HG02610 (cell line): ENCODE data around the gene PRR33.

Source experiments
- ATAC-seq: cut with Tn5 transposase; IDR thresholded peaks from one replicate; pipeline ENCODE4 v1.9.1; 2021; ENCODE audit warnings: mild to moderate bottlenecking, moderate library complexity; ENCODE audit not compliant: unreplicated experiment

PRR33 gene

DNA sequence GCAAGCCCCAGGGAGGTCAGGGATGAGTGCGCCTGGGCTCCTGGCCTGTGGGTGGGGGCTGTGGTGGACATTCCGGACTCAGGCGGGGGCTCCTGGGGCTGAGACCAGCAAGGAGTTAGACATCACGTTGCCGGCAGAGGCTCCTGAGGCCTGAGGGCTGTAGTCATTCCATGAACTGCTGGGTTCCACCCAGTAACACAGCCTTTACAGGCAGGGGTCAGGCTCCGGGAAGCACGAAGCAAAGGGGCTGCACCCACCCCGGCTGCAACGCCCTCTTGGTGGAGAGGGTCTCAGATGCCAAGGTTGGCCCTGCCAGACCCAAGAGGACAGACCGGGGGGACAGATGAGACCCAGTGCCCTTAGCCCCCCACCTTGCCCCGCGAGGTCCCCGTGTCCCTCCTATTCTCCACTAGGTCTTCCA lies 36.8 kb upstream of the PRR33 start:
- no peak for ATAC-seq

DNA sequence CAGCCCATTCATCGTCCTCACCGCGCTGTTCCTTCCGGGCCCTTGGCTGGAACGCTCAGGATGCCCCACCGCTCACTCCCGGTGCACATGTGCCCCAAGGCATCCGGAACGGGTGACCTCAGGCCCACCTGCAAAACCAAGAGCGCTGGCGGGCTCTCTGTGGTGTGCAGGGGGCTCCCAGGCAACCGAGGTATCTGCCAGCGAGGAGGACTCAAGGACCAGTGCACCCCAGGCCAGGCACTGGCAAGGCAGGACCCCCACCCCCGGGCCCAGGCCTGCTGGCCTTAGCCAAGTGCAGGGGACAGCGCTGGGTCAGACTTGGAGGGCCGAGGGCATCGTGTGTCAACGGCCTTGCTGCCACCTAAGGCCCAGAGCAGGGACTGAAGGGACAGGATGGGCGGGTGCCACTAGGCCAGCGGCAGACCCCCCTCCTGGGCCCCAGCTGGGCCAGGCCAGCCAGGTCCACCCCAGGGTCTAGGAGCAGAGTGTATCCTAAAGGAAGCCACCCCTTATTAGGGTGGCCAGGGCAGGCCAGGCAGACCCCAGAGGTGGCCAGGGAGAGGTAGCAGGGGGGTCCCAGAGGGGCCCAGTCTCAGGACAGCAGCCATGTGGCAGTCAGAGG lies 36.3 kb upstream of the PRR33 start:
- ATAC-seq, result no peak

DNA sequence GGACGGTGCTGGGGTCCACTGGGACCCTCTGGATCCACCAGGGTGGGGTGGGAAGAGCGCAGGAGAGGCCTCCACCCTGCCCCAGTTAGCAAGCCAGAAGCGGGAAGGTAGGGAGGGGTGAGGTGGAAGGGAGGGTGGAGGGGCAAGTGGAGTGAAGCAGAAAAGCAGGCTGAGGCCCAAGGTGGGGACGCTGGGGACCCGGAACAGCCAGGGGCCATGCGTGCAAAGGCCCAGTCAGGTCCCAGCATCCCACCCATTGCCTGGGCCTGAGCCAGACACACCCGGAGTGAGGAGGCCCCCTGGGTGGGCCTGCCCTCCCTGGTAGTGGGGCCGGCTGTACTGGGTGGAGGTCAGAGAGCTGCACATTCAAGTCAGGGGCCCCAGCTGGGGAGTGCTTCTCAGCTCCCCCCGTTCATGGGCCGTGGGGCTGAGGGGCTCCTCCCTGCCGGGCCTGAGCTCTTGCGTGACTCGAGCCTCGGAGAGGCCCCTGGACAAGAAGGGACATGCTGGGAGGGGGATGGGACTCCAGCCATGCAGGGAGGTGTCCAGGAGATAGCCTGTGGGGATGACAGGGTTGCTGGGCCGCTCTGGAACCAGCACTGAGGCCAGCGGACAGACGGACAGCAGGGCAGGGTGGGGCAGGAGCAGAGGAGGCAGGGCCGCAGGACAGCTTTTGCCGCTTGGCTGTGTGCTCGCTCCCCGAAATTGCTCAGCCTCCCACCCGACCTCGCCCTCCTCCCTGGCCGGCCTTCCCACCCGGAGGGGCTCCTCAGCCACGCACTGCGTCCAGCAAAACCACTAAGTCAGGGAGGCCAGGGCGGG lies 35.5 kb upstream of the PRR33 start:
- ATAC-seq, result no peak

DNA sequence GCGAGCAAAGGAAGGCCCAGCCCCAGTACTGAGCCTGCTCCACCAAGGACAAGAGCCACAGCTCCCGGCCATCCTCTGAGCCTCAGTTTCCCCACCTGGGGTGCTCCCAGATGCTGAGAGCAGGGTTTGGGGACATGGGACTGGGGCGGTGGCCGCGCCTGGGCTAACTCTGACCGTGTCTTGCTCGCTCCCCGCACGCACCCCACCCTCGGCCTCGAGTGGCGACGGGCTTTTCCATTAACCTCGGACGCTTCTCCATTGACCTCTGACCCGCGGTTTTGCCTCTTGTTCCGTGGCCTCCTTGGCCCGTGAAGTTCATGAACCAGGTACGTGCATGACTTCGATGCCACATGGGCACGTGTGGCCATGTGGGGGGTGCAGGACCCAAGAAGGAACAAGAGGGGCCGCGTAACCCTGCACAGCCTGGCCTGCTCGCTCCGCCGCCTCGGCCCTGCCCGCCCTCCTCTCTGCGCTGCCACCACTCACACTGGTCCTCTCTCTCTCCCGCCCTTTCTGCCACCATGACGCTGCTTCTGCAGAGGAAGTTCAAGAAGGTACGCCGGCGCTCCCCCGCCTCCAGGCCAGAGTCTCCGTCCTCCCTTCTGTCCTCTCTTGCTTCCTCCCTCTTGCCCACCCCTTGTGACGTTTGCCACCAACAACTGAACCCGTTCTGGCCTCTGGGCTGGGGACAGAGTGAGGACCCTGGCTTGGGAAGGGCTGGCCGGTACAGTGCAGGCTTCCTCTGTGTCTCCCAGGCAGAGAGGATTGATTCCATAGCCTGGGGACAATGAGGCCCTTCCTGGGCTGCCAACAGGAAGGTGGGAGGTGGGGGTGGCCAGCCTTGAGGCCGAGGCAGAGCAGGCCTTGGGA lies 34.7 kb upstream of the PRR33 start:
- no peak for ATAC-seq

DNA sequence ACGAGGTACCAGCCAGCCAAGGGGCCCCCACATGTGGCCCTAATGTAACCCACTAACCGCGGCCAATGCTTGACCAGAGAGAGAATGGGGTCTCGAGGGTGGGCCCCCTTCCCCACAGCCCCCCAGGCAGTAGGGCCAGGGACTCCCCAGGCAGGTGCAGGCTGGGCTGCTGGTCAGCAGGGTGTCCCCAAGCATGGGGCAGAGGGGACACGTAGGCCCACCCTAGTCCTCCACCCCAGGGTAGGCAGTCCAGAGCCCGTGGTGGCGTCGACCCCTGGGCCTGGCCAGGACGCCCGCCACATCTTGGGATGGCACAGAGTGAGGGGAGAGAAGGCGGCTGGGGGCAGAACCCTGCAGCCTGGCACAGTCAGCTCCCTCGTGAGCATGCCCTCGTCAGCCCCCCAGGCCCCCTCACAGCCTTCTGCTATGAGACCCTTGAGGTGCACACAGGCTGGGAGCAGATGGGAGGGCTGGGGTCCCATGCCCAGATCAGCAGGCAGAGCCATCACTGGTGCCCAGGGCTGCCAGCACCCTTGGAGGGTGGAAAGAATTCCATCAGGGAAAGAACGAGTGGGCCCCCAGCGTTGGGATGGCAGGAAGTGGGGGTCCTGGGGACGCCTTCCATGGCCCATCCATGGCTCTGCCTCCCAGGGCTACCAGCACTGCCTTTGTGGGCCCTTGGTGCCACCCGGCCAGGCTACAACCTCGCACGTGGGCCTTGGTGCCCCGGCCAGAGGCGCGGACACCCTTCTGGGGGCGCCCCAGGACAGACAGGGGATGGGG lies 33.9 kb upstream of the PRR33 start:
- ATAC-seq, result no peak

DNA sequence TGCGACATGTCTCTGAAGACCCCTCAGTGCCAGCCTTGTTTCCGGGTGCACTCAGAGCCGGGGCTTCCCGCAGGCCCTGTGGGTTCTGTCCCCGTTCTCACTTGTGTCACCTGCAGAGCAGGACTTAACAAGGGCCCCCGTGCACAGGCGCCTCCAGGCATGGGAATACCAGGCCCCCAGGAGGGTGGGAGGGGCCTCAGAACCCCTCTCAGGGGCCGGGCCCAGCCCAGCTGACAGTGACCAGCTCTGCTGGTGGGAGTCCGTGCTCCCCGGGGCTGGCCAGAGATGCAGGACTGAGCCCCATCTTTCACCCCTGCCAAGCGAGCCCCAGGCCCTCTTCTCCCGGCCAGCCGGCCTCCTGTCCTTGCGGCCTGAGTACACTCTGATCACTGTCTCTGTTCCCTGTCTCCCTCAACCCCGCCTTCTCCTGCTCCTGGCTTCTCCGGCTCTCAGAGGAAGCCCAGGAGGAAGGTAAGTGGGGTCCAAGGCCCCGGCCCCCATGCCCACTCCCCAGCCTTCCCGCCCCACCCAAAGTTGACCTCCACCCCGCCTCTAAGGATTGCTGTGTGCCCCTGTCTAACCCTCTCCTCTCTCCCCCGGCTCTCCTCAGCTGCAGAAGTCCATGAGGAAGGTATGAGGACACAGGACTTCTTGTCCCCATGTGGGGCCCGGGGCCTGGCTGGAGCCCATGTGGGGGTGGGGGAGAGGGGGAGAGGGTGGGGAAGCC lies 33.1 kb upstream of the PRR33 start:
- no peak for ATAC-seq

DNA sequence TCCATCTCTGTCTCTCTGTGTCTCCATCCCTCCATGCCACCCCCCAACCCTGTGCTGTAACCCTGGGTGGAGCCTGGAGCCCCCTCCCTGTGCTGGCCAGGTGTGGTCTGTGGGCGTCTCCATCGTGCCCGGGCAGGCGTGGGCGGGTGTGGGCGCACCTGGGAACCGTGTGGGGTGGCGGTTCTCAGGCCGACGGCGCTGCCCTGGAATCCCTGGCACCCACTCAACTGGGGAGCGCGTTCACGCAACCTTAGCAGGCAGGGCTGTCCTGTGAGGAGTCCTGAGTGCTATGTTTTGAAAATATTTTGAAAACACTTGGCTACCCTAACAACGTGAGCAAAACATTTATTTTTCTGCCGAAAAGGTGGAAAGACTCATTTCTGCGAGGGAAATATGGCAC lies 32.5 kb upstream of the PRR33 start:
- ATAC-seq, result no peak

DNA sequence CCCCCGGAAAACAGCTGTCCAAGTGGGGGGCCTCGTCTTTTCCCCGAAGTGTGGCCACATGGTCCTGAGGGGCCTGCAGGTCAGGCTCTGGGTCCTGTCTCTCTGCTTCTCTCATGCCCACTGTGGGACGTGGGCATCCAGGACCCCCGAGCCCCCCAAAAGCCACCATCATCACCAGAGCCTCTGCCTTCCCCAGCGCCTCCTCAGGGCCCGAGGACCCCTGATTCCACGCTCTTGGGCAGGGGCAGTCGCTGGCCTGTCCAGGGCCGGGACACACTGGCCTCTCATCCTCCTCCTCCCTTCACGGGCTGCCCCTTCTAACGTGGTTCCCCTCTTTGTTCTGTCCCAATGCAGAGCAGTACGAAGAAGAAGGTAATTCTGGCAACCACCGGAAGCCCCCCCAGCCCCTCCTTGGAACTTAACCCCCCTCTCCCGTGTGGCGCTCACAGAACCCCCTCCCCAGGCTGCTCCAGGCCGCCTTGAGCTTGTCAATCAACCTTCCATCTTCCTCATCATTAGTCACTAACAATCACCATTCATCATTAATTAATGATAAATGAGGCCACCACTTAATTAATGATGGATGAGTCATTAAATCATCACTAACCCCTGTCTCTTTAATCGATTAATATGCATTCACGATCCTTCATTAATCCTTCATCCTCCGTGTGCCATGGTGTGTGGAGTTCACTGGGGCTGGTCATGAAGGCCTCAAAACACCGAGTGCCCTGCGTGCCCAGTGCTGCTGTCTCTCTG lies 31.7 kb upstream of the PRR33 start:
- ATAC-seq, result no peak

DNA sequence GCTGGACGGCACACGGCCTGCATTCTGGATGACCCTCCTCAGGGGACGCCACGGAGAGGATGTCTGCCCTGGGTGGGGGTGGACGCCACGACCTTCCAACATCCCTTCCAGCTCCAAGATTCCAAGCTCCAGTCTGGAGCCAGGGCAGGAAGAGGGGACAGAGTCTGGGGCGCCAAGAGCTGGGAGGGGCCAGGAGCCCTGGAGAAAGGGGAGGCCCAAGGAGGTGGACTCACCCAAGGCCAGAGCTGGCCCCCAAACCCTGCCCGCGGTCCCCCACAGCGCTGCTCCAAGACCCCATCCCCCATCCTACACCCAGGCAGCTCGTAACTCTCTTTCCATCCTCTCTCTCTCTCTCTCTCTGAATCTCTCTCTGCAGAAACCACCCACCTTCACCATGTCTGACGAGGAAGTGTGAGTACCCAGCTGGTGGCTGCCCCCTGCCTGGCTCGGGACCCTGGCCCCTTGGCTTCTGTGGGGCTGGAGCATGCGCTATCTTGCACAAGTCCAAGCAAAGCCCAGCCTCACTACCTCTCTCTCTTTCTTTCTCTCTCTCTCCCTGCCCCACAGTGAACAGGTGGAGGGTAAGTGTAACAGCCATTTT lies 30.9 kb upstream of the PRR33 start:
- no peak for ATAC-seq

DNA sequence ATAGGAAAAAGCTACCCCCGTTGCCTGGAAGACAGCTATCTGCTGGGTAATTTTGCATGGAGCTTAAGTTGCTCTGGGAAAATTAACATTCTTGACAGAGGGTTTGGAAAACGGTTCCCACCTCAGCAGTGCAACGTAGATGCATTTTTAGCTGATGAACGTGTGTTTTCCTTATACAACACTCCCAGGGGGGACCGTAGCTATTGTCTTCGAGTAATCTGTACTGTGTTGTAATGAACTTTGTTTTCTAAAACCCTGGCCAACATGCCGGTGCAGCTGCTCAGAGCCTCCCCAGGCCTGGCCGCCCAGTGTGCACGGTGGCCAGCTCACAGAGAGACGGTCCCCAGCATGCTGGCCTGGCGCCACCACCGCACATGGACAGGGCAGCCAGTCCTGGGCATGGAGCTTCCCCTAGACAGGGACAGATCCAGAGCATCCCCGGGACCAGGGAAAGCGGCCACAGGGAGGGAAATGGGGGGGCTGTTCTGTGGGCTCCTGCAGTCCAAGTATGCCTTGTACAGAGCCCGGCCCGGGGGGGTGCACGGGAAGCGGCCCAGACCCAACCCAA lies 30.0 kb upstream of the PRR33 start:
- no peak for ATAC-seq

DNA sequence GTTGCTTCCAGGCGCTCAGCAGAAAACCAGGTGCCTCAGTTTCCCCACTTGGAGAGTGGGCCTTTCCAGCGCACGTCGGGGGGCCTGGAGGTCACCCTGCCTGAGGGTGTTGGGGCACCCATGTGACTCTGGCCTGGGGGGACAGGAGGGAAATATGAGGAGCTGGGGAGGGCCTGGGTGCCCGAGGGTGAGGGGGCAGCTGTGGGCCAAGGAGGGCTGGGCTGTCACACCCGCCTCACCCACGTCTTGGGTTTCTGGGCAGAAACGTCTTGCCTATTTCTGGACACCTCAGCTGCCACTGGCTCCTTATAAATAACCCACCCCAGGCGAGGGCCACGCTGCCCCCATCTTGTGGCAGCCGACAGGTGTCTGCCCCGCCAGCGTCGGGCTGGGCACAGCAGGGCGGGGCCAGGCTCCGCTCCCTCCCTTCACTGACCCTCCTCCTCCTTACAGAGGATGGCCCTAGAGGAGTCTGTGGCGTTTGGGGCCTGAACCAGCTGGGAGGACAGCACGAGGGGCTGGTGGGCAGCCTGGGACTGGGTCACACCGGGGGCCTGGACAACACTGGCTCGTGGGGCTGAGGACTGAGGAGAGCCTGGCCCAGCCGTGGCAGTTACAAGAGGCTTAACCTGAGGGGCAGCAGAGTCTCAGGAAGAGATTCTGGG lies 29.3 kb upstream of the PRR33 start:
- no peak for ATAC-seq

DNA sequence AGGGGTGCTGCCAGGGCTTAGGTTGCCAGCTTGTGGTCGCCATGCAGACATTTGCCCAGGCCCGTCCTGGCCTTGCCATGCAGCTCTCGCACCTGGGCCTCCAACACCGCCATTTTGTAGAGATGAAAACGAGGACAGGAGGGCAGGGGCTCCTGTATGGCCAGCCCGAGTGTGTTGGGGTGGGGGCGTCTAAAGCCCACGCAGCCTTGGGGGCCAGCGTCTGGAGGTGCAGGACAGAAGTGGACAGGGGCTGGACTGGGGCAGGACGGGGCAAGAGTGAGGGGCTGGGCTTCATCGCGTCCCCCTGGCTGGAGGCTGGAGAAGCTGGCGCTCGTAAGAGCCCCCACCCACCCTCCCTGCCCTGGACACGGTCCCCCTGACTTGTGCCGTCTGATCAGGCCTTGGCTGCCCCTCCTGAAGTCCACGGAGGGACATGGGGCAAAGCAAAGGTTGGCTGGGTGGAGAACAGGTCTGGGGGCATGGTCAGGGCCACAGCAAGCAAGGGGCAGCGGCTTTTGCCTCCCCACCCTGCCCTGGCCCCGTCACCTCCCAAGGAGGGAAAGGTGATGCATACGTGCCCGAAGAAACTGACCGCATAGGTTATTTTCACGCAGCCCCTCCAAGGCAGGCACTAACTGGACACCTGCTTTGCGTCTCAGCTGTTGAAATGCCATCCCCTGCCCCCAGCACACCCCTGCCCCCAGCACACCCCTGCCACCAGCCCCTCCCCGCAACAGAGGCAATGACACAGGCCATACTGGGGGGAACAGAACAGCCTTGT lies 28.6 kb upstream of the PRR33 start:
- no peak for ATAC-seq

DNA sequence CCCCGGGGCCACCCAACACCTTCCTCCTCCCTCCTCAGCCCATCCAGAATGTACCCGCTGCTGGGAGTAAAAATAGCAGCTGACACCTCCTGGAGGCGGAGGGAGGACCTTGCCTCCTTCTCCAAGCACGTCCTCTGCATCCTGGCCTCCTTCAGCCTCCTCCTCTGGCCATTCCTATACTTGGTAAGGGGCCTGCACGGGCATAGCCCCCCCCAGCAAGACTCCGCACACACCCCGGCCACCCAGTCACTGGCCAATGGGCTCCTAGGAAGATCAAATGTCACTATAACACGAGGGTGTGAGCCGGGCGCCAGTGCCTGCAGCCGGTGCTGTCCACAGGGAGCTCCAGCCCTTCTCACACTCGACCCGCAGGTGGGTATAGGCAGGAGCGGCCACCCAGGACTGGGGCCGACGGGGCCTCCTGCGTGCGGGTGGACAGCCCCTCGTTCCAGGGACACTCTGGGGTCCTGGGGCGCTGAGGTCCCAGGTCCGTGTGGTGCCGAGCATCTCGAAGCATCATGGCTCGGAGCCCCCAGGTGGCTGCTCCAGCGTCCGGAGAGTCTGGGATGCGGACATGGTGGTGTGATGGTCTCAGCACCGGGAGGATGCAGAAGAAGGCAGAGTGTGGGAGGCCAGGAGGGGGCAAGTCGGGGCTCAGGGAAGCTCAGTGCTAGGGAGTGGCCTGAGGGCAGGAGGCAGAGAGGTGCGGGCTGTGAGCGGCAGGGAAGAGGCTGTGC lies 27.9 kb upstream of the PRR33 start, which contains the start of gene TNNT3:
TSS of gene TNNT3 (plus strand) at position 313 of the 737 bp plus-strand sequence. CDS start 3,172 bp downstream, outside the sequence.
- no peak for ATAC-seq

DNA sequence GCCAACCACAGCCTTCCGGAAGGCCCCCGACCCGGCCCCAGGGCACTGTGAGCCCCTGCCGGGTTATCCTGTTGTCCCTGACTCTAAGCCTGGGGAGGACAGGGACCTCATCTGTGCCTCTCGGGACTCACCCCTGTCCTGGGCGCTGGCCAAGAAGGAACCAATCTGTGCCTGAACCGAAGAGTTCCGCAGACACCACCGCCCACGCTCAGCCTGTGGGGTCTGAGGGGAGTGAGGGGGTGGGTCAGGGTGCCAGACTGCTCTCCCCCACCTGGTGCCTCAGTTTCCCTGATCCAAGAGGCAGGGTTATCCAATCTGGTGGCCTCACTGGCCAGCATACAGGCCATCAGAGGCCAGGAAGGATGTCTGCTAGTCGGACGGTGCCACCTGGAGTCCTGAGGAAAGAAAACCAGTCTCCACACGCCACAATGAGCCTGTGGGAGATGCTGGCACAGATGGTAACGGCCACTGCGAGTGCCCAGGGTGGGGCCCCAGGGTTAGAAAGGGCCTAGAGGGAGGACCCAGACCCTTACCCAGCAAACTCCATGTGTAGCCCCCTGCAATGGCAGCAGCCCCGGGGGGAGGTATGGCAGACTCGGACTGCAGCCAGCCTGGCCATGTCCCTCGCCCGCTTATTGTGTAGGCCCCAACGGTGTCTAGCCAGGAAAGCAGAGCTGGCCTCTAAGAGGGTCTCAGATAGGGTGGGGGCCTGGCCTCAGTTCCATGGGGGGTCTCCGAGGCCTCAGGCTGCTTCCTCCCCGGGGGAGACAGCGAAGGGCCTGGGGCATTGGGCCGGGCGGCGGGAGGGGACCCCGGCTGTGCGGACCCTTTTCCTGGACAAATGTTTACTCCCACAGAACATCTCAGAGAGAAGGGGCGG lies 27.0 kb upstream of the PRR33 start:
- no peak for ATAC-seq

DNA sequence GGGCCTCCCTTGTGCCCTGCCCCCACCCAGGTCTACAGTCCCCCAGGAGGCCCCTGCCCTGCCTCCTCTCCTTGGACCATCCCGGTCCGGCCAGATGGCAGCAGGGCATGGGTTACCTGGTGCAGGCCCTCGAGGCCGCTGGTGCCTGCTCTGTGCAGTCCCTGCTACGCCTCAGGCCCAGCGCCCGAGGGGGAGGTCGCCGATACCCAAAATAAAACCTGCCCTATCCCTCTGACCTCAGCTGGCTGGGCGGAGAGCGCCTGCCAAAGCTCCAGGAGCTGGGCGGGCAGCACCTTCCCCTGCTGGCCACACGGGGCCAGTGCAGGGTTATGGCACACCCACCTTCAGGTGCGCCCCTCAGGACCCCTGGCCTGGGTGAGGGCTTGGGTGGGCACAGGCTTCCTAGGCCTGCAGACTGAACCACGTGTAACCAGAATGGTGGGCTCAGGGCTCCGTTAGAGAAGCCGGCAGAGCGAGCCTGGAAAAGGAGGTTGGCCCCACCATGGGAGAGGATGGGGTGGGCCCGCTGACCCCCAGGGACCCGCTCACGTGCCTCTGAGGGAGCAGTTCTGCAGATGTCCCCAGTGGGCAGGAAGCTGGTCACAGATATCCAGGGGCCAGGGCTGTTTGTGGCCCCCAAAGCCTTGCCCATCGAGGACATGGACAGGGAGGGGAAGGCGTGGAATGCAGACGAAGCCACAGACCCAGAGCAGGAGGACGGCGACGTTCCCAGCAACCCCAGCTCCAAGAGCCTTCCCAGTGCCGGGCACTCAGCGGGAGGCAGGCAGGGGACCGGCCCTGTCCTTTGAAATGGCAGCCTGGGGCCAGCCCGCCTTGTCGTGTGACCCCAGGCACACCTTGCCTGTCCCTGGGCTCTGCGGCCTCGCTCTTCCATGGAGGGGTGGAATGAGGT lies 26.1 kb upstream of the PRR33 start:
- ATAC-seq, result no peak
